PC-3 (cell line): ENCODE measurements around the gene ARHGEF7. TPM values are rescaled to one million over a fixed set of nuclear protein-coding genes. Genes with fewer than 3 reads are reported as not detected.

Experiments used
- ATAC-seq: fragments of 200-7000 bp; cut with Tn5 transposase; 2 replicates; pipeline ENCODE4 v1.9.1; 2020; ENCODE audit warnings: mild to moderate bottlenecking, moderate library complexity
- BruUV-seq: library from RNA; stranded (reverse); fragments of 400-500 nt; replicated peaks from 2 replicates; lab custom pipeline; 2021; lab: Mats Ljungman, UMichigan
- CTCF ChIA-PET: fragments of 300-600 bp; sonication (Branson Sonifier 250); formaldehyde crosslinking; loops from one replicate; lab custom pipeline; 2022; ENCODE audit warnings: antibody characterized with exemption; lab: Charles Lee
- POLR2A ChIA-PET: fragments of 300-600 bp; sonication (Branson Sonifier 250); formaldehyde crosslinking; loops from one replicate; lab custom pipeline; 2022; ENCODE audit warnings: antibody characterized with exemption; ENCODE audit not compliant: unreplicated experiment; lab: Charles Lee
- DNase-seq: peaks from one replicate; pipeline ENCODE4 v3.0.0-alpha.2; 2015
- H2AFZ ChIP-seq: fragments of 300-600 bp; sonication (generic); 2 replicates; pipeline ENCODE4 v1.6.0; 2016; ENCODE audit warnings: antibody characterized with exemption, low read length
- H3F3A ChIP-seq: fragments of 300-600 bp; sonication (generic); one replicate; pipeline ENCODE4 v1.6.0; 2017; ENCODE audit warnings: antibody characterized with exemption, low read length, control low read depth, mild to moderate bottlenecking; ENCODE audit not compliant: unreplicated experiment
- H3K27ac ChIP-seq: fragments of 300-600 bp; sonication (generic); 2 replicates; pipeline ENCODE4 v1.5.1; 2016; ENCODE audit warnings: mild to moderate bottlenecking, low read length
- H3K27me3 ChIP-seq: fragments of 300-600 bp; sonication (generic); 2 replicates; pipeline ENCODE4 v1.6.1; 2016; ENCODE audit warnings: low read length, mixed read lengths
- H3K36me3 ChIP-seq: fragments of 300-600 bp; sonication (generic); 2 replicates; pipeline ENCODE4 v1.6.1; 2016; ENCODE audit warnings: low read depth, mixed run types, low read length, mixed read lengths
- H3K4me1 ChIP-seq: fragments of 300-600 bp; sonication (generic); 2 replicates; pipeline ENCODE4 v1.5.1; 2016; ENCODE audit warnings: low read length; ENCODE audit not compliant: insufficient read depth
- H3K4me2 ChIP-seq: fragments of 300-600 bp; sonication (generic); 2 replicates; pipeline ENCODE4 v1.6.0; 2016; ENCODE audit warnings: low read length
- H3K4me3 ChIP-seq: fragments of 300-600 bp; sonication (generic); 2 replicates; pipeline ENCODE4 v1.5.1; 2016; ENCODE audit warnings: mild to moderate bottlenecking, low read length, mixed read lengths
- H3K79me2 ChIP-seq: fragments of 300-600 bp; sonication (generic); 2 replicates; pipeline ENCODE4 v1.6.1; 2017; ENCODE audit warnings: low read length, mixed read lengths
- H3K9ac ChIP-seq: fragments of 300-600 bp; sonication (generic); 2 replicates; pipeline ENCODE4 v1.6.0; 2016; ENCODE audit warnings: mild to moderate bottlenecking, low read length
- H3K9me2 ChIP-seq: fragments of 300-600 bp; sonication (generic); replicated peaks from 2 replicates; pipeline ENCODE4 v1.6.1; 2016; ENCODE audit warnings: mixed run types, low read length, mixed read lengths
- H3K9me3 ChIP-seq: fragments of 300-600 bp; sonication (generic); 2 replicates; pipeline ENCODE4 v1.6.1; 2016; ENCODE audit warnings: low read length, mixed read lengths
- H4K20me1 ChIP-seq: fragments of 300-600 bp; sonication (generic); 2 replicates; pipeline ENCODE4 v1.6.1; 2016; ENCODE audit warnings: low read length, mixed read lengths
- CTCF ChIP-seq: fragments of 300-600 bp; sonication (generic); conservative IDR thresholded peaks from 2 replicates; pipeline ENCODE4 v1.5.1; 2017; ENCODE audit warnings: antibody characterized with exemption, low read depth, mild to moderate bottlenecking, low read length
- EZH2 ChIP-seq: fragments of 300-600 bp; sonication (generic); IDR thresholded peaks from one replicate; pipeline ENCODE4 v1.6.1; 2017; ENCODE audit warnings: antibody characterized with exemption, mild to moderate bottlenecking, low read length; ENCODE audit not compliant: unreplicated experiment
- EZH2phosphoT487 ChIP-seq: fragments of 300-600 bp; sonication (generic); IDR thresholded peaks from 2 replicates; pipeline ENCODE4 v1.6.1; 2018; ENCODE audit warnings: mild to moderate bottlenecking, antibody characterized with exemption, low read length, borderline replicate concordance
- intact Hi-C: fragments of 100-400 bp; cut with micrococcal nuclease; formaldehyde crosslinking; loops from 2 replicates; pipeline ENCODE4 v1.9.0; 2023
- total RNA-seq: library from RNA; depleted of rRNA; stranded (reverse); fragments of >200 nt; gene quantifications from 2 replicates; pipeline ENCODE4 v1.2.3, GENCODE V29; 2014

The ARHGEF7 gene
- total RNA-seq, 1 experiment from 2014 or later, result 14.7 TPM

- intact Hi-C loops, result no loop called here
- no peaks in the 10 kb centered on the region for H4K20me1 ChIP-seq
Measured at GRCh38 chr13:111262281-111262680, 147.2 kb downstream of the ARHGEF7 start.

DNA sequence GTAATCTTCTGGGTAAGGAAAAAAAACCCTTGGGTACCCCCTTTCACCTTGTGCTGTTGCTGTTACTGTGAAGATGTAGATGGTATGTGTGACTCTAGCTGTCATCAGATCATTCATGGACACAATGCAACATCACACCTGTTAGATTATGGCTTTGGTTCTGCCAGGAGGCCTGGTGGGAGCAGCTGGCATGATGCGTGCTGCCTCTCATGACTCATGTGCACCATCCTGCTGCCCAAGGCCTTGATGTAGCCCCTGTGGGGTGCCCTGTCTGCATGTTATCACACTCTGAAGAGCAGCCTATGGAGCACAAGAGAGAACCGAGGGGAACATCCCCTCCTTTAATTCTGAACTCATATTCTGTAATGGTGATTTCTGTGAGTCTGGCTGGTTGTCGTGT, 147.6 kb downstream of the ARHGEF7 start:
- ChIA-PET POLR2A (no interaction called here), CTCF (no interaction called here)
- H3K9ac ChIP-seq, result no peak overlapping the region
- H3K4me3 ChIP-seq, result no peak overlapping the region
- no peaks in the 10 kb centered on the region for H3K9me3 ChIP-seq
- no peaks in the 10 kb centered on the region for H4K20me1 ChIP-seq
- no peak overlapping the region for H3K27ac ChIP-seq
- intact Hi-C loops, result no loop called here
- no peaks in the 10 kb centered on the region for H3K79me2 ChIP-seq
- no peaks in the 10 kb centered on the region for H3K27me3 ChIP-seq
- H3K36me3 ChIP-seq, result peaks cover 5% of the 10 kb centered on the region
- H3K4me1 ChIP-seq, result no peaks in the 10 kb centered on the region
- no peak overlapping the region for H2AFZ ChIP-seq
- H3K9me2 ChIP-seq, result no peaks in the 10 kb centered on the region
- no peak for DNase-seq
- TF ChIP-seq EZH2 (no peak), CTCF (no peak), EZH2phosphoT487 (no peak)
- BruUV-seq, result no TSS peak
- H3F3A ChIP-seq, result no peaks in the 10 kb centered on the region
- ATAC-seq, result no peak
- no peak overlapping the region for H3K4me2 ChIP-seq

More at GRCh38 chr13:111262281-111262680, 147.2 kb downstream of the ARHGEF7 start:
- Histone ChIP-seq H3K27me3 (no peaks in the 10 kb centered on the region), H3K9me3 (no peaks in the 10 kb centered on the region), H3K79me2 (no peaks in the 10 kb centered on the region), H3K9me2 (no peaks in the 10 kb centered on the region), H3K27ac (no peak overlapping the region), H2AFZ (no peak overlapping the region), H3K4me2 (no peak overlapping the region), H3F3A (no peaks in the 10 kb centered on the region), H3K36me3 (peaks cover 5% of the 10 kb centered on the region; the same call in 1 of the 2 replicates), H3K9ac (no peak overlapping the region), H3K4me1 (no peaks in the 10 kb centered on the region), H3K4me3 (no peak overlapping the region)
- TF ChIP-seq EZH2 (no peak), EZH2phosphoT487 (no peak), CTCF (no peak)
- ChIA-PET POLR2A (no interaction called here), CTCF (no interaction called here)
- ATAC-seq (no peak), DNase-seq (no peak)
- no TSS peak for BruUV-seq

GRCh38 chr13:111263566-111263965, 148.5 kb downstream of the ARHGEF7 start:
- H3K4me3 ChIP-seq, result no peak overlapping the region
- no peaks in the 10 kb centered on the region for H3F3A ChIP-seq
- no peaks in the 10 kb centered on the region for H3K27me3 ChIP-seq
- H3K79me2 ChIP-seq, result no peaks in the 10 kb centered on the region
- ChIA-PET POLR2A (no interaction called here), CTCF (no interaction called here)
- no peak overlapping the region for H3K27ac ChIP-seq
- no peak overlapping the region for H3K4me2 ChIP-seq
- intact Hi-C loops, result no loop called here
- H2AFZ ChIP-seq, result no peak overlapping the region
- peaks cover 5% of the 10 kb centered on the region for H3K36me3 ChIP-seq
- DNase-seq, result no peak
- H3K9me3 ChIP-seq, result no peaks in the 10 kb centered on the region
- H3K9me2 ChIP-seq, result no peaks in the 10 kb centered on the region
- H3K9ac ChIP-seq, result no peak overlapping the region
- H4K20me1 ChIP-seq, result no peaks in the 10 kb centered on the region
- BruUV-seq, result no TSS peak
- ATAC-seq, result no peak
- no peaks in the 10 kb centered on the region for H3K4me1 ChIP-seq
- TF ChIP-seq EZH2 (no peak), CTCF (no peak), EZH2phosphoT487 (no peak)
